Motor neuron (in vitro differentiated cells): ENCODE measurements around the gene FRMD4B. TPM values are rescaled to one million over a fixed set of nuclear protein-coding genes. Genes with fewer than 3 reads are reported as not detected.

Experiments
- ATAC-seq, 8 experiments: fragments of 200-7000 bp; cut with Tn5 transposase; replicated peaks in 6 of 8; 2 replicates each; pipeline ENCODE4 v1.8.0; 2021; ENCODE audit warnings: mild to moderate bottlenecking in 8 of 8, moderate library complexity in 8 of 8
- H3K27ac ChIP-seq, 2 donors: fragments of 250-450 bp; sonication (Bioruptor Pico); 2 replicates each; pipeline ENCODE4 v1.9.0; 2021; ENCODE audit warnings: antibody characterized with exemption in 2 of 2, mild to moderate bottlenecking in 2 of 2, moderate library complexity in 1 of 2
- H3K4me1 ChIP-seq, 2 donors: fragments of 250-450 bp; sonication (Bioruptor Pico); replicated peaks in 1 of 2; 2 replicates each; pipeline ENCODE4 v1.6.1; 2021; ENCODE audit warnings: antibody characterized with exemption in 2 of 2, mild to moderate bottlenecking in 2 of 2, moderate library complexity in 1 of 2
- H3K4me3 ChIP-seq, 5 donors: fragments of 250-450 bp; sonication (Bioruptor Pico); 2 replicates each; pipeline ENCODE4 v1.9.0; 2021; ENCODE audit warnings: antibody characterized with exemption in 5 of 5, mild to moderate bottlenecking in 5 of 5, moderate library complexity in 4 of 5
- WGBS, 10 experiments: fragments of 450-650 bp; shearing (Covaris generic); methylation state at CpG; one replicate each; pipeline ENCODE4 v1.0.0; 2022; 5-methylcytosine and 5-hydroxymethylcytosine counted together
- in situ Hi-C, 9 experiments: fragments of 400-800 bp; cut with MboI; loops; one replicate each; pipeline ENCODE4 v1.15.0; 2021; ENCODE audit warnings: low sequenced_read_pairs in 9 of 9, low pct_unique_long_range_greater_than_20kb in 2 of 9; ENCODE audit not compliant: unreplicated experiment in 9 of 9
- total RNA-seq, 8 experiments: library from RNA; unstranded; fragments of 300-600 nt; gene quantifications; 2 replicates each; pipeline versions ENCODE4 v1.2.3 to v1.2.4, GENCODE V29; 2022

FRMD4B gene
- total RNA-seq, 8 experiments from 2014 or later, result 1.1 to 57.3 (median 16.0) TPM

GRCh38 chr3:69419276-69419675 lies 33.4 kb upstream of the FRMD4B start:
- ATAC-seq, result no peak
- H3K4me3 ChIP-seq, result no peak overlapping the region
- in situ Hi-C loops, result loop anchor here in 2 of 9 experiments (25.0 kb wide), 1 partner anchor 257 kb away; no protein-coding TSS in a partner anchor
- H3K4me1 ChIP-seq, result peaks cover 1 to 5% of the 10 kb centered on the region in 2 donors
- WGBS, 10 experiments, result 0 to 100% (median 100%) methylated on average over 1 to 3 of the region's 3 CpGs; no CpG with 5 or more reads in 3 of the 10 experiments
- H3K27ac ChIP-seq, result no peak overlapping the region

GRCh38 chr3:69417541-69418078 lies 31.7 kb upstream of the FRMD4B start:
- Histone ChIP-seq H3K27ac (no peak overlapping the region), H3K4me3 (no peak overlapping the region), H3K4me1 (peaks cover 17 to 20% of the 10 kb centered on the region in 2 donors)
- no peak for ATAC-seq
- 40 to 100% (median 78%) methylated on average over 1 to 4 of the region's 5 CpGs for WGBS, 10 experiments
- in situ Hi-C loops, result loop anchor here in 2 of 9 experiments (25.0 kb wide), 1 partner anchor 255 kb away; no protein-coding TSS in a partner anchor

GRCh38 chr3:69413551-69414207 lies 27.8 kb upstream of the FRMD4B start:
- H3K27ac ChIP-seq, result no peak overlapping the region
- in situ Hi-C loops, result loop anchor here in 2 of 9 experiments (25.0 kb wide), 1 partner anchor 251 kb away; no protein-coding TSS in a partner anchor
- peak in 5 of 8 experiments; percentile 73 to 83 (median 75) for ATAC-seq
- no peak overlapping the region for H3K4me3 ChIP-seq
- H3K4me1 ChIP-seq, result peaks cover 17% of the 10 kb centered on the region in 2 donors
- 10 to 67% (median 27%) methylated on average over 3 to 9 of the region's 9 CpGs for WGBS, 10 experiments

GRCh38 chr3:69411346-69411745 lies 25.5 kb upstream of the FRMD4B start:
- Histone ChIP-seq H3K4me1 (peaks cover 17% of the 10 kb centered on the region in 2 donors), H3K27ac (no peak overlapping the region), H3K4me3 (no peak overlapping the region)
- WGBS, 10 experiments, result 0 to 100% (median 86%) methylated on average over 1 to 3 of the region's 3 CpGs; no CpG with 5 or more reads in 1 of the 10 experiments
- ATAC-seq, result no peak
- in situ Hi-C loops, result loop anchor here in 2 of 9 experiments (25.0 kb wide), 1 partner anchor 249 kb away; no protein-coding TSS in a partner anchor

GRCh38 chr3:69410301-69410700 lies 24.4 kb upstream of the FRMD4B start:
- no peak overlapping the region for H3K27ac ChIP-seq
- 0 to 86% (median 72%) methylated on average over 1 to 8 of the region's 8 CpGs; no CpG with 5 or more reads in 3 of the 10 experiments for WGBS, 10 experiments
- in situ Hi-C loops, result loop anchor here in 2 of 9 experiments (25.0 kb wide), 1 partner anchor 248 kb away; no protein-coding TSS in a partner anchor

GRCh38 chr3:69409831-69410230 lies 23.9 kb upstream of the FRMD4B start:
- in situ Hi-C loops, result loop anchor here in 2 of 9 experiments (25.0 kb wide), 1 partner anchor 248 kb away; no protein-coding TSS in a partner anchor
- no peak for ATAC-seq
- H3K4me1 ChIP-seq, result peaks cover 17% of the 10 kb centered on the region in 2 donors
- no peak overlapping the region for H3K4me3 ChIP-seq
- H3K27ac ChIP-seq, result no peak overlapping the region
- WGBS, 10 experiments, result 40 to 100% (median 83%) methylated on average over 1 of the region's 1 CpG; no CpG with 5 or more reads in 4 of the 10 experiments

More at GRCh38 chr3:69410301-69410700, 24.4 kb upstream of the FRMD4B start:
- H3K4me3 ChIP-seq, result no peak overlapping the region
- peak in 6 of 8 experiments; percentile 47 to 97 (median 84) for ATAC-seq
- H3K4me1 ChIP-seq, result peaks cover 17% of the 10 kb centered on the region in 2 donors

GRCh38 chr3:69409011-69409410 lies 23.1 kb upstream of the FRMD4B start:
- Histone ChIP-seq H3K27ac (no peak overlapping the region), H3K4me3 (no peak overlapping the region), H3K4me1 (peaks cover 13% of the 10 kb centered on the region in 2 donors)
- 64 to 100% (median 90%) methylated on average over 1 to 4 of the region's 4 CpGs; no CpG with 5 or more reads in 3 of the 10 experiments for WGBS, 10 experiments
- no peak for ATAC-seq
- in situ Hi-C loops, result loop anchor here in 2 of 9 experiments (25.0 kb wide), 1 partner anchor 247 kb away; no protein-coding TSS in a partner anchor

GRCh38 chr3:69408542-69408941 lies 22.7 kb upstream of the FRMD4B start:
- no peak overlapping the region for H3K4me3 ChIP-seq
- in situ Hi-C loops, result loop anchor here in 2 of 9 experiments (25.0 kb wide), 1 partner anchor 246 kb away; no protein-coding TSS in a partner anchor
- 0 to 100% (median 78%) methylated on average over 1 to 3 of the region's 5 CpGs; no CpG with 5 or more reads in 4 of the 10 experiments for WGBS, 10 experiments
- ATAC-seq, result no peak
- H3K27ac ChIP-seq, result no peak overlapping the region
- H3K4me1 ChIP-seq, result peaks cover 8% of the 10 kb centered on the region in 2 donors

- Histone ChIP-seq H3K27ac (no peak overlapping the region), H3K4me1 (peaks cover 2% of the 10 kb centered on the region in 2 donors), H3K4me3 (no peak overlapping the region)
- 66 to 100% (median 83%) methylated on average over 1 to 7 of the region's 7 CpGs for WGBS, 10 experiments
- in situ Hi-C loops, result loop anchor here in 2 of 9 experiments (25.0 kb wide), 1 partner anchor 246 kb away; no protein-coding TSS in a partner anchor
- ATAC-seq, result no peak
Observed at GRCh38 chr3:69407908-69408307, 22.0 kb upstream of the FRMD4B start.

- WGBS, 10 experiments, result 0 to 68% (median 63%) methylated on average over 1 to 2 of the region's 2 CpGs; no CpG with 5 or more reads in 7 of the 10 experiments
- Histone ChIP-seq H3K4me3 (no peak overlapping the region), H3K27ac (no peak overlapping the region), H3K4me1 (no peaks in the 10 kb centered on the region)
- in situ Hi-C loops, result loop anchor here in 2 of 9 experiments (25.0 kb wide), 1 partner anchor 244 kb away; no protein-coding TSS in a partner anchor
- ATAC-seq, result peak in 2 of 8 experiments; percentile 79 to 91
Observed at GRCh38 chr3:69406163-69406562, 20.3 kb upstream of the FRMD4B start.

GRCh38 chr3:69405067-69405466 lies 19.2 kb upstream of the FRMD4B start:
- in situ Hi-C loops, result loop anchor here in 2 of 9 experiments (25.0 kb wide), 1 partner anchor 243 kb away; no protein-coding TSS in a partner anchor
- ATAC-seq, result no peak
- no peak overlapping the region for H3K27ac ChIP-seq
- no peak overlapping the region for H3K4me3 ChIP-seq
- no peaks in the 10 kb centered on the region for H3K4me1 ChIP-seq
- 29 to 100% (median 80%) methylated on average over 1 to 3 of the region's 3 CpGs; no CpG with 5 or more reads in 2 of the 10 experiments for WGBS, 10 experiments

- no peak for ATAC-seq
Observed at GRCh38 chr3:69403454-69403853, 17.6 kb upstream of the FRMD4B start.

More at GRCh38 chr3:69403454-69403853, 17.6 kb upstream of the FRMD4B start:
- Histone ChIP-seq H3K4me1 (no peaks in the 10 kb centered on the region), H3K4me3 (no peak overlapping the region), H3K27ac (no peak overlapping the region)
- in situ Hi-C loops, result loop anchor here in 2 of 9 experiments (25.0 kb wide), 1 partner anchor 241 kb away; no protein-coding TSS in a partner anchor
- 60 to 100% (median 75%) methylated on average over 1 to 4 of the region's 4 CpGs; no CpG with 5 or more reads in 2 of the 10 experiments for WGBS, 10 experiments
